ENCODE measurements around the gene CLIC4.

DNA sequence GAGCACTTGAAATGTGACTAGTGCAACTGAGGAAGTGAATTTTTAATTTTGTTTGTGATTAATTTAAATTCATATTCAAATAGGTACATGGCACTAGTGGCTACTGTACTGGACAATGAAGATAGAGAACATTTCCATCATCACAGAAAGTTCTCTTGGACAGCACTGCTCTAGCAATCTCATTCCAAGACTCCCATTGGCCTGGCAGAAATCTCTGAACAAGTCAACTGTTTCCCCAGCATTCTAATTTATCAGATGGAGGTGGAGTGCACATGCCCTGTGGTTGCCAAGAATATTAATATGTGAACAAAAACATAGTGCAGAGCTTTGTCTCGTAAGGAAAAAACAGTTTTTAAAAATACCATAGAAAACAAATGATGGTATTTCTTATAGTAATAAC is 81.3 kb downstream of the CLIC4 start:
- TF ChIP-seq POLR2AphosphoS5 (IDR thresholded peaks at IDR 0.05; ENCODE audit: low read depth), result no peak
- no peak for TF ChIP-seq CTCF (conservative IDR thresholded peaks at IDR 0.05; ENCODE audit: low read depth in 2 of 2)
- TF ChIP-seq, protein P1, sequence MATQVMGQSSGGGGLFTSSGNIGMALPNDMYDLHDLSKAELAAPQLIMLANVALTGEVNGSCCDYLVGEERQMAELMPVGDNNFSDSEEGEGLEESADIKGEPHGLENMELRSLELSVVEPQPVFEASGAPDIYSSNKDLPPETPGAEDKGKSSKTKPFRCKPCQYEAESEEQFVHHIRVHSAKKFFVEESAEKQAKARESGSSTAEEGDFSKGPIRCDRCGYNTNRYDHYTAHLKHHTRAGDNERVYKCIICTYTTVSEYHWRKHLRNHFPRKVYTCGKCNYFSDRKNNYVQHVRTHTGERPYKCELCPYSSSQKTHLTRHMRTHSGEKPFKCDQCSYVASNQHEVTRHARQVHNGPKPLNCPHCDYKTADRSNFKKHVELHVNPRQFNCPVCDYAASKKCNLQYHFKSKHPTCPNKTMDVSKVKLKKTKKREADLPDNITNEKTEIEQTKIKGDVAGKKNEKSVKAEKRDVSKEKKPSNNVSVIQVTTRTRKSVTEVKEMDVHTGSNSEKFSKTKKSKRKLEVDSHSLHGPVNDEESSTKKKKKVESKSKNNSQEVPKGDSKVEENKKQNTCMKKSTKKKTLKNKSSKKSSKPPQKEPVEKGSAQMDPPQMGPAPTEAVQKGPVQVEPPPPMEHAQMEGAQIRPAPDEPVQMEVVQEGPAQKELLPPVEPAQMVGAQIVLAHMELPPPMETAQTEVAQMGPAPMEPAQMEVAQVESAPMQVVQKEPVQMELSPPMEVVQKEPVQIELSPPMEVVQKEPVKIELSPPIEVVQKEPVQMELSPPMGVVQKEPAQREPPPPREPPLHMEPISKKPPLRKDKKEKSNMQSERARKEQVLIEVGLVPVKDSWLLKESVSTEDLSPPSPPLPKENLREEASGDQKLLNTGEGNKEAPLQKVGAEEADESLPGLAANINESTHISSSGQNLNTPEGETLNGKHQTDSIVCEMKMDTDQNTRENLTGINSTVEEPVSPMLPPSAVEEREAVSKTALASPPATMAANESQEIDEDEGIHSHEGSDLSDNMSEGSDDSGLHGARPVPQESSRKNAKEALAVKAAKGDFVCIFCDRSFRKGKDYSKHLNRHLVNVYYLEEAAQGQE (IDR thresholded peaks at IDR 0.05; ENCODE audit: unreplicated experiment), result no peak
- no peak for TF ChIP-seq JUNB (IDR thresholded peaks at IDR 0.05; ENCODE audit: unreplicated experiment)

Data from GM23338 (cell line).